Muscle layer of colon (tissue), 2 donors: Measurements from ENCODE around the gene CCDC167.

ENCODE experiments used
- H3K27ac ChIP-seq: one replicate; pipeline ENCODE4 v1.7.0; 2013; ENCODE audit warnings: low read depth, mild to moderate bottlenecking, low read length, moderate library complexity
- H3K27me3 ChIP-seq, 2 donors: one replicate each; pipeline ENCODE4 v1.7.0; 2013; ENCODE audit warnings: low read length in 2 of 2, mild to moderate bottlenecking in 2 of 2; ENCODE audit not compliant: insufficient read depth in 2 of 2, control insufficient read depth in 1 of 2
- H3K36me3 ChIP-seq: one replicate; pipeline ENCODE4 v1.7.0; 2013; ENCODE audit warnings: mild to moderate bottlenecking, low read length; ENCODE audit not compliant: insufficient read depth
- H3K4me1 ChIP-seq: one replicate; pipeline ENCODE4 v1.7.0; 2013; ENCODE audit warnings: mild to moderate bottlenecking, low read length; ENCODE audit not compliant: insufficient read depth
- H3K4me3 ChIP-seq, 2 donors: one replicate each; pipeline ENCODE4 v1.7.0; 2013; ENCODE audit warnings: low read length in 2 of 2, low read depth in 1 of 2, mild to moderate bottlenecking in 1 of 2, moderate library complexity in 1 of 2
- H3K9ac ChIP-seq: one replicate; pipeline ENCODE4 v1.7.0; 2013; ENCODE audit warnings: low read length
- H3K9me3 ChIP-seq: one replicate; pipeline ENCODE4 v1.7.0; 2013; ENCODE audit warnings: mild to moderate bottlenecking, low read length
- donor health status: abdominal sarcoma.
- donor health status: Adenocarcinoma of cecum.

Gene CCDC167

DNA sequence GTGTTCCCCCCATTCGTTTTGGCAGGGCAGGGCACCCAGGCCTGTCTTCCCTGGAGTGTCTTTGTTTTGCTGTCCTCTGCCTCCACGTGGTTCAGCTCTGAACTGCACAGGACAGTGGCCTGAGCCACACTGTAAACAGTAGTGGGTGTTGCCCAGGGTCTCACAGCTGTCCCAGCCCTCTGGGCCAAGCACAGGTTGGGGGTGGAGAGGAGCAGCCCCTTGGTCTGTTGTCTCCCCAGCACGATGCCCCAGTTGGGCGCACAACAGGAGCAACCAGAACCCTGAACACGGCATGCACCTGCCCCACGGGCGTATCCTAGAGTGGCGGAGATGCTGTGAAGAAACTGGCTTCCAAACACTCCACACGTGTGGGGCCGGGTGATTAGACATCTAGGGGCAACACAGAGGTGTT, 14.4 kb downstream of the CCDC167 start:
- no peak overlapping the region for H3K4me3 ChIP-seq
- no peaks in the 10 kb centered on the region for H3K9me3 ChIP-seq
- no peaks in the 10 kb centered on the region for H3K27me3 ChIP-seq
- H3K36me3 ChIP-seq: peaks cover 21% of the 10 kb centered on the region
- no peak overlapping the region for H3K9ac ChIP-seq
- peaks cover 30% of the 10 kb centered on the region for H3K4me1 ChIP-seq
- H3K27ac ChIP-seq: no peak overlapping the region

DNA sequence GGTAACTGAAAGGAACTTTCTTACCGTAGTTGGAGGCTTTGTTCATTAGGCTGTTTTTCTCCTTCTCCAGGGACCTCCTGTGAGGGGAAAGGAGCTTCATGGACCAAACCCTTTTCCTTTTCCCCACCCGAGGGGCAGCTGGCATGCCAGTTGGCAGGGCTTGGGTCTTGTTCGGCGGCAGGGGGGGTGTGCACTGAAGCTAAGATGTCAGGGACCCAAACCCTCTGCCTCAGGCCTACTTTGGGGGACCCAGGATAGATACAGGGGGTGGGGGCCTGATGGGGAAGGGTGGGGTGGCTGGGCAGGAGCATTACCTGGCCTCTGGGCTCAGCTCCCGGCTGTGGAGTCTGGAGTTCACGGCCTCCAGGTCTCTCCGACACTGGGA, 14.9 kb downstream of the CCDC167 start:
- H3K27me3 ChIP-seq: no peaks in the 10 kb centered on the region
- no peak overlapping the region for H3K27ac ChIP-seq
- H3K36me3 ChIP-seq: peaks cover 21% of the 10 kb centered on the region
- no peaks in the 10 kb centered on the region for H3K9me3 ChIP-seq
- H3K9ac ChIP-seq: no peak overlapping the region
- H3K4me3 ChIP-seq: no peak overlapping the region
- H3K4me1 ChIP-seq: peaks cover 25% of the 10 kb centered on the region

DNA sequence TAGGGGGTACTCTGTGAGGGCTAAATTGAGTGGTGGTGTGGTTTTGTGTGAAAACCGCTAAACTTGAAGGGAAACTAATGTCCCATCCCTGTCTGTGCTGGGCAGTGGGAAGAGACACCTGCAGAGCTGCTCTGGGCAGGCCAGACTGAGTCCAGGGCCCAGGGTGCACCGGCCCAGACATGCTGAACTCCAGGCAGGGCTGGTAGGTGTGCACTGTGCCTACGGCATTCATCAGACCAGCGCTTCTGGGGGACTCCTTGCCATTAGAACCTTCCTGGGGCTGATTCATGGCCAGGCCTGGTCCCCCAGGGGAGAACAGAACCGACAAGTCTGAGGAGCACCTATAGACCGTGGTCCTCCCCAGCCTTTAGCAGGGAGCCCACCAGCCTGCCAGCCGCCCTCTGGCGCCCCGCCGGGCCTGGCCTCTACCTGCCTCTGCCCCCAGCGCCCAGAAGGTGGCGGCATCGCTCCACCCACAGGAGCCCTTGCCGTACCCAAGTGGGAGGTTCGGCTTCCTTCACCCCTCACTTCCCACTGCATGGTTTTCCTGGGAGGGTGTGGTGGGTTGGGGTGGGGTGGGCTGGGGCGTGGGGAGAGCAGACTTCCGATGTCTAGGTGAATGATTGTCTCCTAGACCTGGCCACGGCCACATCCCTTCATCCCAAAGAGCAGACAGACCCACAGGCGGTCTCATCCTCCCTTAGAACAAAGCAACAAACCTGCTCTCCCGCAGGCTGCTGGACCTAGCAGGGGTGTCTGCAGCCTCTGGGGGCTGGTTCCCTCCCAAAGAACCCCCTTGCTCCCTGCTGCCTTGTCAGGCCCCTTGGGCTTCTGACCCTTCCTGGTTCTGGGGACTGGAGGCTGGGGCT, 15.5 kb downstream of the CCDC167 start:
- H3K4me3 ChIP-seq: no peak overlapping the region
- H3K27ac ChIP-seq: no peak overlapping the region
- no peaks in the 10 kb centered on the region for H3K9me3 ChIP-seq
- H3K27me3 ChIP-seq: no peaks in the 10 kb centered on the region
- peaks cover 23% of the 10 kb centered on the region for H3K4me1 ChIP-seq
- H3K36me3 ChIP-seq: peaks cover 27% of the 10 kb centered on the region
- no peak overlapping the region for H3K9ac ChIP-seq

DNA sequence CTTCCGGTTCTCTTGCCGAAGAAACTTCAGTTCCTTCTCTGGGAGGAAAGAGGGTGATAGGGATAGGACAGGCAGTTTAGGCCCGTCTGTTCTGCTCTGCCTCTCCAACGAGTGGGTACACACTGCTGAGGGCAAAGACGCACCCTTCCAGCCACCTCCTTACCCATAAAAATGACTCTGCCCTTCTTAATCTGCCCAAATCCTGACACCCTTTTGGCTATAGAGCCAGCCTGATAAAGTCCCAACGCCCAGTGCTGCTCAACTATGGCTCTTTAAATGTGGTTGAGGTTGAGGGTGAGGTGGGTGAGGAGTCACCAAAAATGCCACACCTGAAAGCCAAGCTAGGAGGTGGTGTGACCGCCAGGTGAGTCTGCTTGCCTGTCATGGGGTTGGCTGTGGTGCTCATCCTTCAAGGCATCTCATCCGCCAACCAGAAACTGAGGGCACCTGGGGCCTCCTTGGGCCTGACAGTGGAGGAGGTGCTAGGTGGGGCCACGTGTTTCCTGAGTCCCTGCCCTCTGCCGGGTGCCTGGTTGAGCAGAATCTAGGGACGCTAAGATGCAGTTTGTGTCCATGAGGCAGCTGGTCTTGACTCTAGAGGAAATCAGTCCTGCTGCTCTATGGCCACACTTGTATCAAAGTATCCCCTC, 16.3 kb downstream of the CCDC167 start:
- Histone ChIP-seq H3K4me1 (peaks cover 23% of the 10 kb centered on the region), H3K9me3 (no peaks in the 10 kb centered on the region), H3K27me3 (no peaks in the 10 kb centered on the region), H3K36me3 (peaks cover 34% of the 10 kb centered on the region), H3K4me3 (no peak overlapping the region), H3K27ac (no peak overlapping the region), H3K9ac (no peak overlapping the region)

DNA sequence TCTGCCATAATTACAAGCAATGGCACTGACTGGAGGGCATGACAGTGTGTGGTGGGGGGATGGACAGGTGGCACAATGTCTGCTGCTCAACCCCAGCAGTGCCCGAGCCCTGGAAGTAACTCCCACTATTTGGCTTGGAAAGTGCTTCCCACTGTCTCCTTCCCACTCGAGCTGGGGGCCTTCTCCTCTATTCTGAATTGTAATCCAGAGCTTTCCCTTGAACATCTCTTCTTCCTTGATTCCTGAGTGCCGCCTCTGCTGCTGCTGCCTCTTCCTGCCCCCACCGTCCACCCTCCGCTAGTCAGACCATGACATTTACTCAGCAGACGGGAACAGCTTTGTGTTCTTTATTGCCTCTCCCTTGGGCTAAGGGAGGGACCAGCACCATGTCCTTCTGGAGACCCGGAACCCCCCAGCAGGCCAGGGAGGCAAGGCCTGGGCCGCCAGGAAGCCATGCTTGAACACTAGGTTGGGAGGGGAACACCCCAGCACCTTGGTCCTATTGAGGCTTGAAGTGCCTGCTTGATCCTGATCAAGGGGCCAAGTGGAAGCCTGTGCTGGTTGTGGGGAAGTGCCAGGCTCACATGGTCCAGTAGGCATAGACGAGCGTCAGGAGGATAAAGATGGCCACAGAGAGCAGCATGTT, 17.0 kb downstream of the CCDC167 start:
- H3K27ac ChIP-seq: no peak overlapping the region
- H3K4me1 ChIP-seq: peaks cover 23% of the 10 kb centered on the region
- H3K9ac ChIP-seq: no peak overlapping the region
- H3K9me3 ChIP-seq: no peaks in the 10 kb centered on the region
- no peak overlapping the region for H3K4me3 ChIP-seq
- H3K36me3 ChIP-seq: peaks cover 36% of the 10 kb centered on the region
- no peaks in the 10 kb centered on the region for H3K27me3 ChIP-seq

DNA sequence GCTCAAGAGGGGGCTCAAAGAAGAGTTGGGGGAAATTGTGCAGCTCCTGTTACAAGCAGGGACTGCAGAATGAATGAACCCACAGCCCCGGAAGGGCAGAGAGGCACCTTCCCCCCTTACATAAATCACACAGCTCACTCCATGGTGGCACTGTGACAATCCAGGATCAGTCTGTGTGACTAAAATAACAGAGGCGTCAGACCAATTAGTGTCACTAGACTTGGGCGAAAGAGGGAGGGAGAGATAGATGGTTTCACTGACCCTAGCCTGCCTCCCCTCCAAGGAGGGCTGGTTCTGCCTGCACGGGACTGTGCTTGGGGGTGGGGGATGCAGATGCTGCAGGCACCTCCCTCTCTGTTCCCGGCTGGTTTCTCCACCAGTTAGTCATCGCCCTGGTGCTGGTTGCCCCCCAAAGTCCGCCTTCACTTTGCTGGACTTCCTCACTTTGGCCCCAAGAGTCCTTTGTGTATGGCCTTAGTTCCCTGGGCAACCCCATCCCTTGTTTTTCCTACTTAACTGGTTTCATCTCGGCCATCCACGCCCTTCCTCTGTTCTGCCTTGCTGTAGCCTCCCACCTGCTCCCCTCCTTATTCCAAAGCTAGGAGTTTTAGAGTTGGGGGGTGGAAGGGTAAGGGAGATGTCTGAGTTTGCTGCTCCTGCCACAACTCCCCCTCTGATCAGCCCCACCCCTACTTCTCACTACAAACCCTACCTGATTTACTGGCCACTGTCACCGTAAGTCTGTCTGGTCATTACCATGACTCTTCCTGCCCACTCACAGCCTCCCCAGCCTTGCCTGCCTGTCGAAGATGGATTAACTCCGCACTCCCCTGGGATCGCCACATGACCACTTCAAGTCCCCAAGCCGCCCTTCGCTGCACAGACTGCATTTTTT, 17.7 kb downstream of the CCDC167 start:
- no peaks in the 10 kb centered on the region for H3K27me3 ChIP-seq
- peaks cover 23% of the 10 kb centered on the region for H3K4me1 ChIP-seq
- no peak overlapping the region for H3K27ac ChIP-seq
- H3K9ac ChIP-seq: no peak overlapping the region
- no peaks in the 10 kb centered on the region for H3K9me3 ChIP-seq
- peaks cover 41% of the 10 kb centered on the region for H3K36me3 ChIP-seq
- H3K4me3 ChIP-seq: no peak overlapping the region

DNA sequence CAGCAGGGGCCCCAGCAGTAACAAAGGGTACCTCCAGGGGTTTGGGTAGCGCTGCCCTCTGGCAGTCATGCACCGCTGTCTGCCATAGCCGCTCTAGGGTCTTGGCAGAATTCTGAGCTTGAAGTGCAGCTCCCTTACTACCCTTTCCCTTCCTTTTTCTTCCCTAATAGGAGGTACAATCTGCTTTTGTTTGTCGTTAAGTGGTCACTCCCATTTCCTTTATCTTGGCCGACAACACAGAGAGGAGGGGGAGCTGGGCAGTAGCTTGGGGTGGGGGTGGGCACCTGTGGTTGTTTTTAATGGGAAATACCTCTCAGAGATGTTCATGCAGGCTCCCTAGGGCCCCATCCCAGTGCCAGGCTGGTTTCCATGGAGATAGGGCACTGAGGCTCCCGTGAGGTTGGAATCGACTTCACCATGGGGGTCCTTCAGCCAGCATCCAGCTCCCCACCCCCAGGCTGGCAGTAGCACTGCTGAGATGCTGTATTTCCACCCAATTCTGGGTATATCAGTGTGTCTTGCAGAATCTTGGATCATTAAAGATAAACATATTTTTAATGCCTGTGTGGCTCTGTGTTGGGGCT, 18.6 kb downstream of the CCDC167 start:
- peaks cover 46% of the 10 kb centered on the region for H3K36me3 ChIP-seq
- H3K27me3 ChIP-seq: no peaks in the 10 kb centered on the region
- H3K9ac ChIP-seq: no peak overlapping the region
- no peaks in the 10 kb centered on the region for H3K9me3 ChIP-seq
- no peak overlapping the region for H3K27ac ChIP-seq
- peaks cover 23% of the 10 kb centered on the region for H3K4me1 ChIP-seq
- H3K4me3 ChIP-seq: no peak overlapping the region

DNA sequence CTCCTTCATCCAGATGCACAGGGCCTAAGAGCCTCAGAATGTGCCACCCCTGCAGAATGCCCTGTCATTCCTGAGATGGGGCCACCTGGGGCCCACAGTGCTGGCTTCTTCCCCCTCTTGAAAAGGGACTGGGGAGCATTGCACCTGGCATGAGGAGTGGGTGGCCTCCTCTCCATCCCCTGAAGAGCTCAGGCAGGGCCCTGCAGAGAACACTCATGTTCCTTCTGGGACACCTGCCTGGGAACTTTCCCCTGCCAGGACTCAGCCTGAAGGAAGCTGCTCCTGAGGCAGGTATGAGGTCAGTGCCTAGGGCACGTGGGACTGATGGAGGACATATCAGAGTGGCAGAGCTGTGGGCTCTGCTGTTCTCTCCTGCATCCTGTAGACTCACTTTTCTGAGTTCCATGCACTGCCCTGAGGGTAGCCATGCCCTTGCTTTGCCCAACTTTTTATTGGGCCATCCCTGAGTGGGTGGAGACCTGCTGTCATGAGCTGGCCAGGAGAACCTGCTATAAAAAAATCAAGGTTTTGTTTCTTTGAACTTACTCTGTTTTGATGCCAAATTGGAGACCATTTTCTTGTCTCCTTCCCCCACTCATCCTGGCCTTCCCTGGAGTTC, 19.5 kb downstream of the CCDC167 start:
- H3K27ac ChIP-seq: no peak overlapping the region

DNA sequence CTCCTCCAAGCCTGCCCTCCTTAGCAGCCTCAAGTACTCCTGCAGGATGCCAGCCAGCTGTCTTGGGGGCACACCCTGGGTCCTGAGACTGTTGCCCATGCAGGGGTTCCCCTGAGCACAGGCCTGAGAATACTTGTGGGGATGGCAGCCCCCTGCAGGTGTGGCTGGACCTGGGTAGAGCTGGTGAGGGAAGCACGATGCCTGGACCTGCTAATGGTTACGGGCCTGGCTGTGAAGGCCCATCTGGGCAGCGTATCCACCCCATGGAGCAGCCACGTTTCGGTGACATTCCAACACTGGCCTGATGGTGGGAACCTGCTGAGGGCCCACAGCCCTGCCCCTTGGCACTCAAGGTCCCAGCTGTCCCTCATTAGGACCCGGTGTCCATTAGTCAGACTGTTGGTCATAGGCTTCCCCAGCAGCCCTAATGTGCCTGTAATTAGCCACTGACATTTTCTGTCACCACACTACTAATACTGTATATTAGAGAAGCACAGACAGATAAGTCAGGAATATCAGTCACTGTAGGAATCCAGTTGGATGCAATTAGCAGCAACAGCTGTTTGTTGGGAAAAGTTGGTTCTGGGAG, 20.3 kb downstream of the CCDC167 start:
- peaks cover 63% of the 10 kb centered on the region for H3K36me3 ChIP-seq
- H3K9ac ChIP-seq: no peak overlapping the region
- no peak overlapping the region for H3K27ac ChIP-seq
- H3K27me3 ChIP-seq: no peaks in the 10 kb centered on the region
- H3K9me3 ChIP-seq: no peaks in the 10 kb centered on the region
- peaks cover 20% of the 10 kb centered on the region for H3K4me1 ChIP-seq
- H3K4me3 ChIP-seq: no peak overlapping the region

More for the DNA sequence above, 19.5 kb downstream of the CCDC167 start:
- H3K9ac ChIP-seq: no peak overlapping the region
- peaks cover 55% of the 10 kb centered on the region for H3K36me3 ChIP-seq
- no peak overlapping the region for H3K4me3 ChIP-seq
- no peaks in the 10 kb centered on the region for H3K27me3 ChIP-seq
- H3K4me1 ChIP-seq: peaks cover 23% of the 10 kb centered on the region
- H3K9me3 ChIP-seq: no peaks in the 10 kb centered on the region

DNA sequence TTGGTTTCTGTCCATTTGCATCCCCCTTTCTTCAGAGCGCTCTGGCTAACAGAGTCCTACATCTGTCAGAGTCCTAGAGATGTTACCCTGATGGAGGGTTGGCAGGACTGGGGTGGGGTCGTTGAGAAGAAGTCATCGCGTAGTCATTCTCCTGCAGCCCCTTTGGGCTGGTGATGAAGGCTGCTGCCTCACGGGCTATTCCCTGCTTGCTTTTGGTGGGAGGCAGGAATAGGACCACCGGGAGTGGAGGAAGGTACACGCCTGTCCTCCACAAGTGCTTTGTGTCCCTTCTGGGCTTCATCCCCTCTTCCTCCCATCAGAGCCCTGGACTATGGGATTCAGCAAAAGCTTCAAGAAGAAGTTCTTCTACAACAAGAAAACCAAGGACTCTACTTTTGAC, 20.9 kb downstream of the CCDC167 start:
- peaks cover 20% of the 10 kb centered on the region for H3K4me1 ChIP-seq
- no peak overlapping the region for H3K4me3 ChIP-seq
- H3K27ac ChIP-seq: no peak overlapping the region
- no peaks in the 10 kb centered on the region for H3K27me3 ChIP-seq
- H3K9me3 ChIP-seq: no peaks in the 10 kb centered on the region
- no peak overlapping the region for H3K9ac ChIP-seq
- peaks cover 67% of the 10 kb centered on the region for H3K36me3 ChIP-seq
